Stomach smooth muscle (tissue), 2 donors: ENCODE measurements around the gene GNAO1.
"Not testable (repeated sequence)": the region's sequence is repeated elsewhere in the genome, so short reads cannot be mapped to it uniquely, and the experiment has no call there.

Source experiments
- H3K27ac ChIP-seq: one replicate; pipeline ENCODE4 v1.7.0; 2013; ENCODE audit warnings: mild to moderate bottlenecking, low read length, inconsistent platforms
- H3K27me3 ChIP-seq, 2 donors: one replicate each; pipeline ENCODE4 v1.7.0; 2013; ENCODE audit warnings: low read length in 2 of 2; ENCODE audit not compliant: insufficient read depth in 2 of 2, control insufficient read depth in 1 of 2
- H3K36me3 ChIP-seq, 2 donors: one replicate each; pipeline ENCODE4 v1.7.0; 2013; ENCODE audit warnings: low read length in 2 of 2; ENCODE audit not compliant: control insufficient read depth in 2 of 2, insufficient read depth in 2 of 2
- H3K4me1 ChIP-seq: one replicate; pipeline ENCODE4 v1.7.0; 2013; ENCODE audit warnings: low read length; ENCODE audit not compliant: control insufficient read depth, insufficient read depth
- H3K4me3 ChIP-seq, 2 donors: one replicate each; pipeline ENCODE4 v1.7.0; 2013; ENCODE audit warnings: low read length in 2 of 2
- H3K9ac ChIP-seq, 2 donors: one replicate each; pipeline ENCODE4 v1.7.0; 2013; ENCODE audit warnings: low read length in 2 of 2, mild to moderate bottlenecking in 1 of 2
- H3K9me3 ChIP-seq, 2 donors: one replicate each; pipeline ENCODE4 v1.7.0; 2013; ENCODE audit warnings: low read length in 2 of 2; ENCODE audit not compliant: control insufficient read depth in 2 of 2
- donor health status: healthy.
- donor health status: Pancreatic carcinoma.

The GNAO1 gene

GRCh38 chr16:56365552-56365951 is 174.3 kb downstream of the GNAO1 start:
- Histone ChIP-seq H3K36me3 (peaks cover 44 to 49% of the 10 kb centered on the region in 2 donors), H3K27me3 (no peaks in the 10 kb centered on the region), H3K27ac (no peak overlapping the region), H3K4me3 (no peak overlapping the region), H3K9ac (no peak overlapping the region), H3K4me1 (peaks cover 4% of the 10 kb centered on the region), H3K9me3 (no peaks in the 10 kb centered on the region)

DNA sequence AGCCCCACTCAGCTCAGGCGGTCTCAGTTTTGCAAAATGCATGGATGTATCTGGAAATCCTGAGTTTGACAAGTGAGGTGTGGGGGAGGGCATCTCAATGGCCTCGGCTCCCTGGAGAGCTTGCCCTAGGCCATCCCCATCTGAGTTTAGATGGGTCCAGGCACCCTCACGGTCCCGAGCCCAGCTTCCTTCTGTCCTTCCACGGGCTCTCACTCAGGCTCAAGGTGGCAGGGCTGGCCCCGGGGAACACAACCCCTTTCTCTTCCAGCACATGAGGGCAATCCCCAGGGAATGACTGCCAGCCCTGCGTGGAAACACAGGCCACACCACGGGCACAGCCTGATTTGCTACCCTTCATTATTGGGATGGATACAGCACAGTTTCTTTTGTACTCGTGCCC is 175.7 kb downstream of the GNAO1 start:
- no peaks in the 10 kb centered on the region for H3K9me3 ChIP-seq
- H3K27me3 ChIP-seq, result no peaks in the 10 kb centered on the region
- no peak overlapping the region for H3K4me3 ChIP-seq
- H3K9ac ChIP-seq, result no peak overlapping the region
- no peak overlapping the region for H3K27ac ChIP-seq
- H3K36me3 ChIP-seq, result peaks cover 44 to 51% of the 10 kb centered on the region in 2 donors
- peaks cover 12% of the 10 kb centered on the region for H3K4me1 ChIP-seq

GRCh38 chr16:56367764-56368163 is 176.5 kb downstream of the GNAO1 start:
- Histone ChIP-seq H3K36me3 (peaks cover 39 to 42% of the 10 kb centered on the region in 2 donors), H3K27ac (no peak overlapping the region), H3K9me3 (no peaks in the 10 kb centered on the region), H3K9ac (no peak overlapping the region), H3K27me3 (no peaks in the 10 kb centered on the region), H3K4me1 (peaks cover 15% of the 10 kb centered on the region), H3K4me3 (no peak overlapping the region)

DNA sequence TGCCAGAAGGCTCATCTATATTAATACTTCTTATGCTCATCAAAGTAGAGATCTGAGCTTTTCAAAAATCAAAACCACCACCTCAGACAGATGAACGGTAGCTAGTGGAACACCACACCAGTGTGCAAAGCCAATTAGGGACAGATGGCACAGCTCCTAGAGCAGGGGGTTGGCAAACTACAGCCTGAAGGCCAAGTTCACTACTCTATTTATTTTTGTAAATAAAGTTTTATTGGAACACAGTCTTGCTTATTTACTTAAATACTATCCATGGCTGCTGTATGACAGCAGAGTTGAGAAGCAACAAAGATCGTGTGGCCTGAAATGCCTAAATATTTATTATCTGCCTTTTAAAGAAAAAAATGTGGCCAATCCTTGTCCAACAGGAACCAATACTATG is 177.3 kb downstream of the GNAO1 start:
- Histone ChIP-seq H3K36me3 (peaks cover 31 to 35% of the 10 kb centered on the region in 2 donors), H3K27ac (no peak overlapping the region), H3K9ac (no peak overlapping the region), H3K9me3 (no peaks in the 10 kb centered on the region), H3K4me3 (no peak overlapping the region), H3K4me1 (peaks cover 15% of the 10 kb centered on the region), H3K27me3 (no peaks in the 10 kb centered on the region)

DNA sequence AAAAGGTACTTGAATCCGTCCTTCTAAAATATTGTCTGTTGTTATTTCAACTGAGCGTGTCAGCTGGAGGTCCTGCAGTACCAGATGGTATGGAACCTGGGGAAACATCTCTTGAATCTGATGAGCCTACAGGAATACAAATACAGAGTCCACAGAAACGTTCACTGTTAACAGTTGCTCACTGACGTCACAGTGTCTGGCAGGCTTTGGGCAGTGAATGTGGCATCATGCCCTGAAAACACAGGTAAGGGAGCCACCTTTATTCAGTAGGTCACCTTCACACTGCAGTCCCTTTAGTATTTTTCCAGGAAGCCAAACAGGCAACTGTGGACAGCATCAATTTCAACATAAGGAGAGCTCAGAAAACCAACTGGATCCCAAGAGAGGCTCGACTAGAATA is 177.9 kb downstream of the GNAO1 start:
- no peak overlapping the region for H3K9ac ChIP-seq
- no peaks in the 10 kb centered on the region for H3K9me3 ChIP-seq
- no peaks in the 10 kb centered on the region for H3K27me3 ChIP-seq
- no peak overlapping the region for H3K27ac ChIP-seq
- H3K4me1 ChIP-seq, result peaks cover 15% of the 10 kb centered on the region
- peaks cover 25 to 28% of the 10 kb centered on the region in 2 donors for H3K36me3 ChIP-seq
- H3K4me3 ChIP-seq, result no peak overlapping the region

GRCh38 chr16:56370185-56370874 is 179.0 kb downstream of the GNAO1 start:
- Histone ChIP-seq H3K9ac (no peak overlapping the region), H3K36me3 (peaks cover 22 to 32% of the 10 kb centered on the region in 2 donors), H3K27me3 (no peaks in the 10 kb centered on the region), H3K4me3 (no peak overlapping the region), H3K27ac (peak overlapping the region; percentile 69), H3K4me1 (peaks cover 15% of the 10 kb centered on the region), H3K9me3 (no peaks in the 10 kb centered on the region)

DNA sequence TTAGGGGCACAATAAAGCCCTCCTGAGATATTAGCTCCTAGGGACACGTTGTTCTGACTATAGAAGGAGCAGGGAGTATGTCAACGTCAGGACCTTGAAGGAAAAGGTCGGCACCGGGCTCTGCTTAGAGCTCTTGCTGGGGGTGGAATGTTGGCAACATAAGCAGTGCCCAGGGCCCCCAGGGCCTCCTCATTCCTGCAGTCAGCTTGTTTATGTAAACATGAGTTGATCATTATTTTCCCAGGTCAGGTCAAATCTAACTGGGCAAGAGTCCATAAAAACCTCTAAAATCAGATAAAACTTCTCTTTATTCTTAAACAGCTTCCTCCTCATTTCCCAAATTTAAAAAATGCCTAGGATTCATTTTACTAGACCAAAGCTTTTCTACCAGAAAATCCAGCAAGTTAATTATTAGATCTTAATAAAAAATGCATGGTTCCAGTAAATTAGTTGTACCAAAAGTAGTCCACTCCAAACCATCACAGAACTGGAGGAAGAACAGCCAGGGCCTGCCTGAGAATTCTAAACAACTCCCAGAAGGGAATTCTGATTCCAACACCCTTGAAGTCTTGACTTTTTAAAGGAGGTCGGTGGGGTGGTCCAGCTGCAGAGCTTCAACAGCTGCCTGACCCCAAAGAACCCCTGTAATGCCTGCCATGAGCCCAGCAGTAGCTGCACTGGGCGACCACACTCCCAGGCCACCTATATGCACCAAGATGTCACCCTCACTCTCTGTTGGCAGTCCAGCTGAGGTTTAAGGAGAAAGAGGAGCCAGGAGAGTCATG is 179.8 kb downstream of the GNAO1 start:
- H3K9ac ChIP-seq, result no peak overlapping the region
- H3K36me3 ChIP-seq, result peaks cover 21 to 29% of the 10 kb centered on the region in 2 donors
- peaks cover 15% of the 10 kb centered on the region for H3K4me1 ChIP-seq
- H3K27me3 ChIP-seq, result no peaks in the 10 kb centered on the region
- H3K27ac ChIP-seq, result peak overlapping the region; percentile 69
- H3K9me3 ChIP-seq, result no peaks in the 10 kb centered on the region
- H3K4me3 ChIP-seq, result no peak overlapping the region

DNA sequence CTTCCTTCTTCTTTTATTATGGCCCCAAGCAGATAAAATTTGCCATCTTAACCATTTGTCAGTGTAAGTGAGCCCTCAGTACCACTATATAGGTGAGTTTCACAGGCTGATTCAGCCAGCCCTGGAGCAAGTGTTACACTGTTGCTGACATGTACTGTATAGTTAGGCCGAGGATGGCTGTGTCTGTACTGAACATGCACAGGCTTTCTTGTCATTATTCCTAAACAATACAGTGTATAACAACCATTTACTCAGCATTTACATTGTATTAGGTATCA is 180.3 kb downstream of the GNAO1 start:
- H3K4me1 ChIP-seq, result peaks cover 15% of the 10 kb centered on the region
- H3K27me3 ChIP-seq, result no peaks in the 10 kb centered on the region
- no peak overlapping the region for H3K9ac ChIP-seq
- H3K36me3 ChIP-seq, result peaks cover 18 to 28% of the 10 kb centered on the region in 2 donors
- H3K9me3 ChIP-seq, result no peaks in the 10 kb centered on the region
- H3K27ac ChIP-seq, result peak overlapping the region; percentile 69
- no peak overlapping the region for H3K4me3 ChIP-seq

GRCh38 chr16:56372013-56372634 is 180.8 kb downstream of the GNAO1 start:
- Histone ChIP-seq H3K4me3 (no peak overlapping the region), H3K27ac (peak overlapping the region; percentile 69), H3K4me1 (peaks cover 15% of the 10 kb centered on the region), H3K9ac (no peak overlapping the region), H3K27me3 (no peaks in the 10 kb centered on the region), H3K36me3 (peaks cover 14 to 23% of the 10 kb centered on the region in 2 donors), H3K9me3 (no peaks in the 10 kb centered on the region)

DNA sequence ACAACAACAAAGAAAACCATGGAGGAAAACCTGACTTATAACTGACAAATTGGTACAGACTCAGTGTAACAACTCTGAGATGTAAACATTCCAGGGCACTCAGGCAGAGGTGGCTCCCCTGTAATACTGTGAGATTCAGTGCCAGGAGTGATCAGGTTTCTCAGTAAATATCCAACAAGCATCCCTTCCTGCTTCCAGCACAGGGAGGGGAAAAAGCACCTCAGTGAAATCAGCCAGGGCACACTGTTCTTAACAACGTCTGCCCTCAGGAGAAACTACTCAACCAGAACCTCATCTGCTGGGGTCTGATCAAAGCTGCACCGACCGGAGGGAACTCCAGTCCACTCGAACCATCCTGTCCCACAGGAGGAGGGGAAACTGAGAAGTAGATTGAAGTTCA is 181.7 kb downstream of the GNAO1 start:
- Histone ChIP-seq H3K27me3 (no peaks in the 10 kb centered on the region), H3K9me3 (no peaks in the 10 kb centered on the region), H3K36me3 (peaks cover 6 to 15% of the 10 kb centered on the region in 2 donors), H3K4me1 (peaks cover 15% of the 10 kb centered on the region), H3K27ac (no peak overlapping the region), H3K4me3 (no peak overlapping the region), H3K9ac (no peak overlapping the region)

DNA sequence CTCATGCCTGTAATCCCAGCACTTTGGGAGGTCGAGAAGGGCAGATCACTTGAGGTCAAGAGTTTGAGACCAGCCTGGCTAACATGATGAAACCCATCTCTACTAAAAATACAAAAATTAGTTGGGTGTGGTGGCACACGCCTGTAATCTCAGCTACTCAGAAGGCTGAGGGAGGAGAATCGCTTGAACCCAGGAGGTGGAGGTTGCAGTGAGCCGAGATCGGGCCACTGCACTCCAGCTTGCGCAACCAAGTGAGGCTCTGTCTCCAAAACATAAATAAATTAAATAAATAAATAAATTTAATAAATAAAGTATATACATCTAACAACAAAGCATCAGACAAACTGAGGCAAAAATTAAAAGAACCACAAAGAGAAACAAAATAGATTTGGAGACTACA is 184.5 kb downstream of the GNAO1 start:
- not testable (repeated sequence) for H3K9ac ChIP-seq, H3K4me3 ChIP-seq, H3K9me3 ChIP-seq, H3K27ac ChIP-seq, H3K27me3 ChIP-seq
- Histone ChIP-seq H3K4me1 (peaks cover 11% of the 10 kb centered on the region), H3K36me3 (peaks cover 8 to 18% of the 10 kb centered on the region in 2 donors)
